ENCODE measurements around the gene PROK2.

The PROK2 gene

GRCh38 chr3:71791634-71792033, 6.7 kb upstream of the PROK2 start:
- TF ChIP-seq CTCF (IDR thresholded peaks at IDR 0.05; ENCODE audit: low read depth, low read length, missing control alignments): no peak
- H3K4me3 ChIP-seq (ENCODE audit: low read depth, low read length): no peak overlapping the region
- no peak for DNase-seq (ENCODE audit: low read depth)

GRCh38 chr3:71789922-71790321, 5.0 kb upstream of the PROK2 start:
- TF ChIP-seq CTCF (IDR thresholded peaks at IDR 0.05; ENCODE audit: low read depth, low read length, missing control alignments): no peak
- H3K4me3 ChIP-seq (ENCODE audit: low read depth, low read length): no peak overlapping the region
- DNase-seq (ENCODE audit: low read depth): no peak

GRCh38 chr3:71787851-71788405, 3.0 kb upstream of the PROK2 start:
- no peak for TF ChIP-seq CTCF (IDR thresholded peaks at IDR 0.05; ENCODE audit: low read depth, low read length, missing control alignments)

DNA sequence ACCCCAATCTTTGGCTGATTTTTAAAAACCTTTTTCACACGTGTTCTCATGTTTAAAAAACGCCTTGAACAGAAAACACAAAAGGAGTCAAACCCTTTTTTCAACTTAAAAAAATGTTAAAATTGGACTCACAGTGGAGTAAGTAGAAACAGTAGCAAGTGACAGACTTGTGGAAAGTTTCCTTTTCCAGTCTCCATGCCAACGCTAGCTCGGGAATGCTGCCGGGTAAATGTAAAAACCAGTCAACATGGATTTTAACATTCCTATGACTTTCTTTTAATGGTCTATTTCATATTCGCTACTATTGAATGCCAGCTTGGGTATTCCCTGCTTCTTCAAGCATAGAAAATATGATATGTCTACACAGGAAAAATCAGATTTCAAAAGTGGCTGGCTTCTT, 1.6 kb upstream of the PROK2 start:
- TF ChIP-seq CTCF (IDR thresholded peaks at IDR 0.05; ENCODE audit: low read depth, low read length, missing control alignments): no peak
- DNase-seq (ENCODE audit: low read depth): no peak
- H3K4me3 ChIP-seq (ENCODE audit: low read depth, low read length): no peak overlapping the region

More at GRCh38 chr3:71787851-71788405, 3.0 kb upstream of the PROK2 start:
- no peak for DNase-seq (ENCODE audit: low read depth)
- no peak overlapping the region for H3K4me3 ChIP-seq (ENCODE audit: low read depth, low read length)

DNA sequence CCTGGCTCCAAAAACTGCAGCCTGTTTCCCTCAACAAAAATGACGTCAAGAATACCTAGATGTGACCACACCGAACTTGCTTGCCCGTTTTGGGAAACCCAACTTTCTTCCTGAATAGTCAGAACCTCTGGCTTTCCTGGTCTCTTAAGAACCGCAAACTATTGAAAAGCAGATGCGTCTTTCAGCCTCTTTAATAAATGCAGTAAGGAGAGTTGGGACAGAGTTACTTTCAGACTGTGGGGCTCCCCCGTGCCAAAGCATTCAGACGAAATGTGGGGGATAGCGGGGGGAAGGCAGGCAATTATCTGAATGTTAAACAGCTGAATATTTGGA, 1.2 kb upstream of the PROK2 start:
- TF ChIP-seq CTCF (IDR thresholded peaks at IDR 0.05; ENCODE audit: low read depth, low read length, missing control alignments): no peak
- H3K4me3 ChIP-seq (ENCODE audit: low read depth, low read length): no peak overlapping the region

DNA sequence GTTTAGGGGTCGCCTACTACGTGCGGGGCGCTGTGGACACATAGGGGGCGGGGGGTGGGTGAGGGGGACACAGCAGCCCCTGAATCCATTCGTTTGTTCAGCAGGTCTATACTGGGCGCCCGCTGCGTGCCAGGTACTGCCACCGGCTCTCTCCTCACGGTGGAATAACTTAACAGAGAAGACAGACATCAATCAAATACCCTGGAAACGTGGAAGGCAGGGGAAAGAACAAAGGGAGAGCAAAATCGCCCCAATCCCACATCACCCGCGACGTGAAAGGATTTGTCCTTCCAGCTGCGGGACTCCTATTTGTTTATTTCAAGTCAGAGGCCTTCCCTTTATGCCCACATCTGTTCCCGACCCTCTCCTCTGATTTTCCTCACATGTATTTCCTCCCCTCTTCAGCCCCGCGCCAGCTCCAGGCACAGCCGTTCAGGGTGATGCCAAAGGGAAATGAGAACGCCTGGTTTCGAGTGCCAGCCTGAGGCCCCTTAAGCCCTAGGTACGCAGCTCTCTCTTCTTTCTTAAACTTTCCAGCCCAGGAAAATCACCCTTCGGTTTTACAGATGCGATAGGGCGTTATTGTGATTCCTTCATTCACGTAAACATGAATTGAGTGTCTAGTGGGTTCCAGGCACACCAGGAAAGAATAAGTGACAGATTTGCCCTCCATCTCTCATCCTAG, 726 bp upstream of the PROK2 start:
- no peak overlapping the region for H3K4me3 ChIP-seq (ENCODE audit: low read depth, low read length)
- no peak for TF ChIP-seq CTCF (IDR thresholded peaks at IDR 0.05; ENCODE audit: low read depth, low read length, missing control alignments)
- no peak for DNase-seq (ENCODE audit: low read depth)

More for the DNA sequence above, 1.2 kb upstream of the PROK2 start:
- no peak for DNase-seq (ENCODE audit: low read depth)
